ENCODE data around the gene KIR3DL3. TPM values are rescaled to one million over a fixed set of nuclear protein-coding genes. Genes with fewer than 3 reads are reported as not detected.
"Not testable (repeated sequence)": the region's sequence is repeated elsewhere in the genome, so short reads cannot be mapped to it uniquely, and the experiment has no call there.

KIR3DL3 gene
- polyA plus RNA-seq (2012; ENCODE audit: insufficient read depth, insufficient read length), result not detected

GRCh38 chr19:54724142-54724541, at the start of gene KIR3DL3:
TSS of gene KIR3DL3 (plus strand) at chr19:54724442. CDS start at chr19:54724497, 55 bp downstream.
- DNase-seq (ENCODE audit: low read depth, low spot score), result no peak
- no peak within 1 kb of the TSS for H3K4me3 ChIP-seq (ENCODE audit: low read length)

GRCh38 chr19:54676210-54676834, 47.9 kb upstream of the KIR3DL3 start:
- DNase-seq (ENCODE audit: low read depth, low spot score), result peak; percentile 55
- H3K4me3 ChIP-seq (ENCODE audit: low read length), result not testable (repeated sequence)

- DNase-seq (ENCODE audit: low read depth, low spot score), result no peak
- H3K4me3 ChIP-seq (ENCODE audit: low read length), result no peak overlapping the region
Observed at GRCh38 chr19:54677217-54677616, 47.0 kb upstream of the KIR3DL3 start.

GRCh38 chr19:54681596-54681995, 42.6 kb upstream of the KIR3DL3 start:
- H3K4me3 ChIP-seq (ENCODE audit: low read length); DNase-seq (ENCODE audit: low read depth, low spot score): not testable (repeated sequence)

- H3K4me3 ChIP-seq (ENCODE audit: low read length), result no peak overlapping the region
- no peak for DNase-seq (ENCODE audit: low read depth, low spot score)
Observed at GRCh38 chr19:54682306-54682856, 41.9 kb upstream of the KIR3DL3 start.

- peak; percentile 69 for DNase-seq (ENCODE audit: low read depth, low spot score)
- H3K4me3 ChIP-seq (ENCODE audit: low read length), result no peak overlapping the region
Observed at GRCh38 chr19:54684527-54684926, 39.7 kb upstream of the KIR3DL3 start.

GRCh38 chr19:54691582-54692297, 32.5 kb upstream of the KIR3DL3 start:
- DNase-seq (ENCODE audit: low read depth, low spot score), result no peak
- H3K4me3 ChIP-seq (ENCODE audit: low read length), result no peak overlapping the region

GRCh38 chr19:54692298-54692615, 32.0 kb upstream of the KIR3DL3 start:
- no peak overlapping the region for H3K4me3 ChIP-seq (ENCODE audit: low read length)
- DNase-seq (ENCODE audit: low read depth, low spot score), result no peak

- DNase-seq (ENCODE audit: low read depth, low spot score), result no peak
- no peak overlapping the region for H3K4me3 ChIP-seq (ENCODE audit: low read length)
Observed at GRCh38 chr19:54694648-54695047, 29.6 kb upstream of the KIR3DL3 start.

- no peak for DNase-seq (ENCODE audit: low read depth, low spot score)
- no peak overlapping the region for H3K4me3 ChIP-seq (ENCODE audit: low read length)
Observed at GRCh38 chr19:54696117-54696548, 28.1 kb upstream of the KIR3DL3 start.

- DNase-seq (ENCODE audit: low read depth, low spot score), result no peak
- H3K4me3 ChIP-seq (ENCODE audit: low read length), result no peak overlapping the region
Observed at GRCh38 chr19:54696766-54697165, 27.5 kb upstream of the KIR3DL3 start.

- H3K4me3 ChIP-seq (ENCODE audit: low read length); DNase-seq (ENCODE audit: low read depth, low spot score): not testable (repeated sequence)
Observed at GRCh38 chr19:54697716-54698115, 26.5 kb upstream of the KIR3DL3 start.

- no peak for DNase-seq (ENCODE audit: low read depth, low spot score)
- H3K4me3 ChIP-seq (ENCODE audit: low read length), result no peak overlapping the region
Observed at GRCh38 chr19:54704928-54705327, 19.3 kb upstream of the KIR3DL3 start.

- DNase-seq (ENCODE audit: low read depth, low spot score), result peak; percentile 59
- H3K4me3 ChIP-seq (ENCODE audit: low read length), result no peak overlapping the region
Observed at GRCh38 chr19:54707962-54708361, 16.3 kb upstream of the KIR3DL3 start.

GRCh38 chr19:54708781-54709180, 15.5 kb upstream of the KIR3DL3 start:
- DNase-seq (ENCODE audit: low read depth, low spot score), result no peak
- H3K4me3 ChIP-seq (ENCODE audit: low read length), result no peak overlapping the region

- DNase-seq (ENCODE audit: low read depth, low spot score), result no peak
- H3K4me3 ChIP-seq (ENCODE audit: low read length), result no peak overlapping the region
Observed at GRCh38 chr19:54709212-54709948, 14.9 kb upstream of the KIR3DL3 start.

GRCh38 chr19:54709956-54710355, 14.3 kb upstream of the KIR3DL3 start:
- DNase-seq (ENCODE audit: low read depth, low spot score); H3K4me3 ChIP-seq (ENCODE audit: low read length): not testable (repeated sequence)

- DNase-seq (ENCODE audit: low read depth, low spot score), result no peak
- no peak overlapping the region for H3K4me3 ChIP-seq (ENCODE audit: low read length)
Observed at GRCh38 chr19:54724644-54725043, 402 bp downstream of the KIR3DL3 start.

GRCh38 chr19:54725321-54725720, 1.1 kb downstream of the KIR3DL3 start:
- no peak for DNase-seq (ENCODE audit: low read depth, low spot score)
- no peak overlapping the region for H3K4me3 ChIP-seq (ENCODE audit: low read length)

- H3K4me3 ChIP-seq (ENCODE audit: low read length), result no peak overlapping the region
- DNase-seq (ENCODE audit: low read depth, low spot score), result no peak
Observed at GRCh38 chr19:54727562-54727961, 3.3 kb downstream of the KIR3DL3 start.

All from Jurkat, Clone E6-1 (cell line).